H9 (cell line): Measurements from ENCODE around the gene SIK2. TPM values are rescaled to one million over a fixed set of nuclear protein-coding genes. Genes with fewer than 3 reads are reported as not detected.
"Not testable (repeated sequence)": the region's sequence is repeated elsewhere in the genome, so short reads cannot be mapped to it uniquely, and the experiment has no call there.

Experiments used
- DNase-seq: peaks from one replicate; pipeline ENCODE4 v3.0.0-alpha.2; 2017
- H2AFZ ChIP-seq: one replicate; pipeline ENCODE4 v1.6.1; 2013; ENCODE audit warnings: mild to moderate bottlenecking, low read length, control low read depth, moderate library complexity
- H2AK5ac ChIP-seq: 2 replicates; pipeline ENCODE4 v1.6.1; 2013; ENCODE audit warnings: low read length, control low read depth, mixed read lengths; ENCODE audit not compliant: insufficient read length
- H2BK120ac ChIP-seq: one replicate; pipeline ENCODE4 v1.6.1; 2013; ENCODE audit warnings: low read depth, mild to moderate bottlenecking, low read length, control low read depth, inconsistent platforms; ENCODE audit not compliant: poor library complexity, severe bottlenecking
- H2BK12ac ChIP-seq: 2 replicates; pipeline ENCODE4 v1.6.1; 2013; ENCODE audit warnings: low read length, control low read depth, mixed read lengths, low read depth; ENCODE audit not compliant: insufficient read length
- H2BK15ac ChIP-seq: 2 replicates; pipeline ENCODE4 v1.6.1; 2013; ENCODE audit warnings: low read depth, low read length, control low read depth
- H2BK20ac ChIP-seq: one replicate; pipeline ENCODE4 v1.6.1; 2013; ENCODE audit warnings: low read depth, mild to moderate bottlenecking, low read length, control low read depth, inconsistent platforms; ENCODE audit not compliant: poor library complexity, severe bottlenecking
- H2BK5ac ChIP-seq: 2 replicates; pipeline ENCODE4 v1.6.1; 2013; ENCODE audit warnings: low read length, control low read depth, mixed read lengths; ENCODE audit not compliant: insufficient read length
- H3K14ac ChIP-seq: 2 replicates; pipeline ENCODE4 v1.6.1; 2013; ENCODE audit warnings: low read length, control low read depth; ENCODE audit not compliant: insufficient read depth
- H3K18ac ChIP-seq: 2 replicates; pipeline ENCODE4 v1.6.1; 2013; ENCODE audit warnings: low read depth, mild to moderate bottlenecking, mixed read lengths, low read length, control low read depth; ENCODE audit not compliant: insufficient read length
- H3K23ac ChIP-seq: 2 replicates; pipeline ENCODE4 v1.6.1; 2013; ENCODE audit warnings: low read length, control low read depth, mixed read lengths, low read depth; ENCODE audit not compliant: insufficient read length
- H3K23me2 ChIP-seq: 2 replicates; pipeline ENCODE4 v1.6.1; 2013; ENCODE audit warnings: low read depth, mild to moderate bottlenecking, mixed read lengths, low read length, control low read depth; ENCODE audit not compliant: insufficient read length, poor library complexity, severe bottlenecking
- H3K27ac ChIP-seq: 2 replicates; pipeline ENCODE4 v1.5.1; 2013; ENCODE audit warnings: low read length, control low read depth, mixed read lengths, low read depth; ENCODE audit not compliant: insufficient read length
- H3K27me3 ChIP-seq: 2 replicates; pipeline ENCODE4 v1.6.1; 2013; ENCODE audit warnings: low read length, control low read depth, inconsistent platforms; ENCODE audit not compliant: insufficient read depth
- H3K4ac ChIP-seq: 2 replicates; pipeline ENCODE4 v1.6.1; 2013; ENCODE audit warnings: low read depth, mild to moderate bottlenecking, control low read depth, inconsistent platforms, low read length, moderate library complexity
- H3K4me1 ChIP-seq: 2 replicates; pipeline ENCODE4 v1.6.1; 2013; ENCODE audit warnings: low read length, control low read depth, inconsistent platforms; ENCODE audit not compliant: insufficient read depth
- H3K4me2 ChIP-seq: 2 replicates; pipeline ENCODE4 v1.6.1; 2013; ENCODE audit warnings: low read length, control low read depth, mixed read lengths; ENCODE audit not compliant: insufficient read length, insufficient read depth
- H3K56ac ChIP-seq: 2 replicates; pipeline ENCODE4 v1.6.1; 2013; ENCODE audit warnings: low read depth, mild to moderate bottlenecking, mixed read lengths, low read length, control low read depth; ENCODE audit not compliant: insufficient read length
- H3K79me1 ChIP-seq: 2 replicates; pipeline ENCODE4 v1.6.1; 2013; ENCODE audit warnings: low read depth, mild to moderate bottlenecking, moderate library complexity, low read length, control low read depth, inconsistent platforms; ENCODE audit not compliant: insufficient read depth, poor library complexity, severe bottlenecking
- H3K79me2 ChIP-seq: 2 replicates; pipeline ENCODE4 v1.6.1; 2013; ENCODE audit warnings: low read length, control low read depth, inconsistent platforms; ENCODE audit not compliant: insufficient read depth
- H3K9ac ChIP-seq: 2 replicates; pipeline ENCODE4 v1.6.1; 2013; ENCODE audit warnings: low read length, control low read depth, mixed read lengths; ENCODE audit not compliant: insufficient read length; ENCODE audit errors: extremely low read depth
- H3K9me3 ChIP-seq: one replicate; pipeline ENCODE4 v1.6.1; 2013; ENCODE audit warnings: low read depth, low read length, inconsistent platforms; ENCODE audit not compliant: control insufficient read depth
- H3T11ph ChIP-seq: one replicate; pipeline ENCODE4 v1.6.1; 2013; ENCODE audit warnings: mild to moderate bottlenecking, low read length, control low read depth, inconsistent platforms
- H4K20me1 ChIP-seq: one replicate; pipeline ENCODE4 v1.6.1; 2013; ENCODE audit not compliant: control insufficient read depth, insufficient read length, insufficient read depth
- H4K5ac ChIP-seq: 2 replicates; pipeline ENCODE4 v1.6.1; 2013; ENCODE audit warnings: low read depth, mild to moderate bottlenecking, mixed read lengths, low read length, control low read depth; ENCODE audit not compliant: insufficient read length
- H4K8ac ChIP-seq: replicated peaks from 2 replicates; pipeline ENCODE4 v1.6.1; 2013; ENCODE audit warnings: low read length, control low read depth, mixed read lengths, low read depth; ENCODE audit not compliant: insufficient read length
- H4K91ac ChIP-seq: 2 replicates; pipeline ENCODE4 v1.6.1; 2013; ENCODE audit warnings: low read depth, mild to moderate bottlenecking, moderate library complexity, mixed read lengths, low read length, control low read depth; ENCODE audit not compliant: insufficient read length
- H3K27ac Mint-ChIP-seq, 3 experiments: 2 replicates in 2 of 3; 3 replicates in 1 of 3; pipeline ENCODE4 v1.8.0; 2020 to 2021; ENCODE audit warnings: mixed read lengths in 3 of 3, mild to moderate bottlenecking in 1 of 3, moderate library complexity in 1 of 3
- H3K27me3 Mint-ChIP-seq: 2 replicates; pipeline ENCODE4 v1.8.0; 2021; ENCODE audit warnings: low read depth, mild to moderate bottlenecking, moderate library complexity, mixed read lengths
- H3K36me3 Mint-ChIP-seq, 3 experiments: 2 replicates in 2 of 3; 3 replicates in 1 of 3; pipeline ENCODE4 v1.8.0; 2020 to 2021; ENCODE audit warnings: low read depth in 3 of 3, mixed read lengths in 3 of 3; ENCODE audit not compliant: insufficient read depth in 1 of 3
- H3K4me1 Mint-ChIP-seq, 2 experiments: 2 replicates each; pipeline ENCODE4 v1.8.0; 2020; ENCODE audit warnings: mixed read lengths in 2 of 2
- H3K4me3 Mint-ChIP-seq, 2 experiments: 2 replicates in 1 of 2; 3 replicates in 1 of 2; pipeline ENCODE4 v1.8.0; 2020 to 2021; ENCODE audit warnings: mild to moderate bottlenecking in 2 of 2, mixed read lengths in 2 of 2, moderate library complexity in 1 of 2
- H3K9me3 Mint-ChIP-seq, 2 experiments: 2 replicates in 1 of 2; 3 replicates in 1 of 2; pipeline ENCODE4 v1.8.0; 2020; ENCODE audit warnings: mild to moderate bottlenecking in 2 of 2, mixed read lengths in 2 of 2, moderate library complexity in 1 of 2
- WGBS: extraction: QIAGEN DNeasy Blood & Tissue Kit; methylation state at CpG from one replicate; pipeline ENCODE4 v1.1.7; 2013; ENCODE audit warnings: missing lambda C conversion rate, low lambda C conversion rate, mixed read lengths; ENCODE audit not compliant: insufficient read length; ENCODE audit errors: extremely low coverage; 5-methylcytosine and 5-hydroxymethylcytosine counted together
- total RNA-seq: library from RNA; stranded (reverse); gene quantifications from 2 replicates; pipeline ENCODE4 v1.2.1, GENCODE V29; 2021

The SIK2 gene
- total RNA-seq, 1 experiment from 2014 or later: 7.5 TPM

GRCh38 chr11:111658493-111658892, 56.2 kb downstream of the SIK2 start:
- not testable (repeated sequence) for H3K4me1 ChIP-seq, H2AFZ ChIP-seq, H3K9ac ChIP-seq, H3K9me3 ChIP-seq, H3K4me3 Mint-ChIP-seq, H2BK20ac ChIP-seq, H4K91ac ChIP-seq, H2BK15ac ChIP-seq, H3K27ac Mint-ChIP-seq, H3K79me1 ChIP-seq, H3K18ac ChIP-seq, H2BK12ac ChIP-seq, H2AK5ac ChIP-seq, H3K14ac ChIP-seq, DNase-seq, H3K4ac ChIP-seq, H4K8ac ChIP-seq, H3K4me2 ChIP-seq, H3K56ac ChIP-seq, H3K79me2 ChIP-seq, H3K27me3 ChIP-seq, H3T11ph ChIP-seq, H3K36me3 Mint-ChIP-seq, H3K23ac ChIP-seq, H3K27me3 Mint-ChIP-seq, H3K27ac ChIP-seq, H4K20me1 ChIP-seq, H2BK120ac ChIP-seq, H3K9me3 Mint-ChIP-seq, H4K5ac ChIP-seq, H2BK5ac ChIP-seq, H3K23me2 ChIP-seq
- whole genome bisulfite sequencing: no CpG with 5 or more reads among the region's 3 CpGs
- peaks cover 10 to 24% of the 10 kb centered on the region in 2 experiments for H3K4me1 Mint-ChIP-seq
